SU-DHL-6 (cell line): Measurements from ENCODE around the gene COL23A1.

Source experiments
- CTCF ChIP-seq: fragments of 200-600 bp; sonication (generic); IDR thresholded peaks from one replicate; pipeline ENCODE4 v1.5.1; 2017; ENCODE audit warnings: antibody characterized with exemption, mild to moderate bottlenecking, low read length, moderate library complexity; ENCODE audit not compliant: insufficient read depth, poor library complexity, severe bottlenecking
- EZH2phosphoT487 ChIP-seq: fragments of 200-600 bp; sonication (generic), shearing (Covaris generic); conservative IDR thresholded peaks from 2 replicates; pipeline ENCODE4 v1.6.1; 2018; ENCODE audit warnings: mild to moderate bottlenecking, antibody characterized with exemption, low read length, moderate library complexity, mixed read lengths

GRCh38 chr5:178435321-178436238 is 154.6 kb downstream of the COL23A1 start:
- TF ChIP-seq EZH2phosphoT487 = no peak
- no peak for TF ChIP-seq CTCF
